Retinal pigment epithelial cell (primary cell): ENCODE data around the gene VPS13A.
A peak's percentile ranks its signal among the peaks of the same experiment; 100 is the strongest.

Experiments used
- DNase-seq: peaks from one replicate; pipeline ENCODE4 v3.0.0-alpha.2; 2010; ENCODE audit warnings: low read depth
- H3K4me3 ChIP-seq: 2 replicates; pipeline ENCODE4 v1.5.1; 2011; ENCODE audit warnings: mild to moderate bottlenecking, low read length, control low read depth, moderate library complexity
- TF ChIP-seq, protein P1 (sequence below): conservative IDR thresholded peaks from 2 replicates; pipeline ENCODE4 v1.5.1; 2011; ENCODE audit warnings: low read depth, low read length, control low read depth, inconsistent platforms

Gene VPS13A

DNA sequence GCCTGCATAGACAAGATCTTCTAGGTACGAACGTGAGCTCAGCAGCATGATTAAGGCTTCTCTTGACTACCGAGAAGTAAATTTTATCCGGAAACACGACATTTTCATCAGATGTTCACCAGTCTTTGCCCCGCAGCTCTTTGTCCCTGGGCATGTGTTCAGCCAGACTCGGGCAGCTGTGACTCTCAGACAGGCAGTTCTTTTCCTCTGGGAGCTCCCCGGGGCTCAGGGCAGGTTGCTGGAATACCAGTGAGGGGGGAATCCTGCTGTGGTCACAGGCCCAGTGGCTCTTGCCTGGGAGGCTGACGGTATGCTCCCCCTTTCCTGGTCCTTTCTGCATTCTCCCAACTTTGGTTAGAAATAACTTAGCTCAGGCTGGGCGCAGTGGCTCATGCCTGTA, 284.7 kb downstream of the VPS13A start:
- TF ChIP-seq, protein P1, sequence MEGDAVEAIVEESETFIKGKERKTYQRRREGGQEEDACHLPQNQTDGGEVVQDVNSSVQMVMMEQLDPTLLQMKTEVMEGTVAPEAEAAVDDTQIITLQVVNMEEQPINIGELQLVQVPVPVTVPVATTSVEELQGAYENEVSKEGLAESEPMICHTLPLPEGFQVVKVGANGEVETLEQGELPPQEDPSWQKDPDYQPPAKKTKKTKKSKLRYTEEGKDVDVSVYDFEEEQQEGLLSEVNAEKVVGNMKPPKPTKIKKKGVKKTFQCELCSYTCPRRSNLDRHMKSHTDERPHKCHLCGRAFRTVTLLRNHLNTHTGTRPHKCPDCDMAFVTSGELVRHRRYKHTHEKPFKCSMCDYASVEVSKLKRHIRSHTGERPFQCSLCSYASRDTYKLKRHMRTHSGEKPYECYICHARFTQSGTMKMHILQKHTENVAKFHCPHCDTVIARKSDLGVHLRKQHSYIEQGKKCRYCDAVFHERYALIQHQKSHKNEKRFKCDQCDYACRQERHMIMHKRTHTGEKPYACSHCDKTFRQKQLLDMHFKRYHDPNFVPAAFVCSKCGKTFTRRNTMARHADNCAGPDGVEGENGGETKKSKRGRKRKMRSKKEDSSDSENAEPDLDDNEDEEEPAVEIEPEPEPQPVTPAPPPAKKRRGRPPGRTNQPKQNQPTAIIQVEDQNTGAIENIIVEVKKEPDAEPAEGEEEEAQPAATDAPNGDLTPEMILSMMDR = no peak
- no peak for DNase-seq
- H3K4me3 ChIP-seq = no peak overlapping the region

- TF ChIP-seq, protein P1 = no peak
- DNase-seq = no peak
- H3K4me3 ChIP-seq = no peak overlapping the region
These were observed 285.8 kb downstream of the VPS13A start for GRCh38 chr9:77463151-77463550.

DNA sequence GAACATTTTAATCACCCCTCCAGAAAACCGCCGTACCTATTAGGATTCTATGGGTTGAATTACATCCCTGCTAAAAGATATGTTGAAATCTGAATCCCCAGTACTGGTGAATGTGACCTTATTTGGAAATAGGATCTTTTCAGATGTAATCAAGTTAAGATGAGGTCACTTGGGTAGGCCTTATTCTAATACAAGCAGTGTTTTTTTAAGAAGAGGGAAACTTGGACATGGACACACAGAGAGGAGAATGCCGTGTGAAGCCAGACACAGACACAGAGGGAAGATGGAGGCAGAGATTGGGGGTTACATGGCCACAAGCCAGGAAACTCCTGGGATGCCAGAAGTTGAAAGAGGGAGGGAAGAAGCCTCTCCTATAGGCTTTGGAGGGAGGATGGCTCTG, 287.3 kb downstream of the VPS13A start:
- TF ChIP-seq, protein P1 = no peak
- no peak for DNase-seq
- no peak overlapping the region for H3K4me3 ChIP-seq

DNA sequence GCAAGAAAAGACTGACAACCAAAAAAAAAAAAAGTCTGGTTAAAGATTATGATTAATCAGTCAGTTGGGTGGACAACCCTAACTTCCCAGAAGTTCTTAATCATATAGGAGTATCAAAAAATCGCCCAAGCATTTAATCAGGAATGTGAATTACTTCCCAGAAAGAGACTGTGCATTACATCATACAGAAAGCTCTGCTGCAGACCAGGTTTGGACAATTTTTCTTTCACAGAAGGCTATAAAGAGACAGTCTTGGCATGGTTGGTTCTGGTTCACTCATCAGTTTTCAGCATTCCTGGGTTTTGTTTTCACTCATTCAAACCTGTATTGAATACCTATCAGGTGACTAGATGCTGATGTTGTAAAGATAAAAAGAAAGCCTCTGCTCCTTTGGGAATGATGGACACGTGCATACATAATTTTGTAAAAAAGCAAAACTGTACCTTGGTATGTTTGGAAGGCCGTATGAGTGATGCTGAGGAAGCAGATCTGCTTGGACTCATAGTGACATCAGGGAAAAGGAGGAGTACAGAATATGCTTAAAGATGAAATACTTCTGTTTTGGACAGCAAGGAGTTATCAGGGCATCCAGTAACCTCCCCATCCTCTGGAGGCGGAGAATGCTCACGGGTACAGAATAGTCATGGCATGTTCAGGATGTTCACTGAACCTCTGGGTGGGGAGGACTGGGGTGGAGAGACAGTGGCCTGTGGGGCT, 292.3 kb downstream of the VPS13A start:
- TF ChIP-seq, protein P1 = no peak
- no peak overlapping the region for H3K4me3 ChIP-seq
- peak; percentile 51 for DNase-seq
